Measurements from ENCODE around the gene PEAK3. TPM values are rescaled to one million over a fixed set of nuclear protein-coding genes. Genes with fewer than 3 reads are reported as not detected.

The PEAK3 gene, protein sequence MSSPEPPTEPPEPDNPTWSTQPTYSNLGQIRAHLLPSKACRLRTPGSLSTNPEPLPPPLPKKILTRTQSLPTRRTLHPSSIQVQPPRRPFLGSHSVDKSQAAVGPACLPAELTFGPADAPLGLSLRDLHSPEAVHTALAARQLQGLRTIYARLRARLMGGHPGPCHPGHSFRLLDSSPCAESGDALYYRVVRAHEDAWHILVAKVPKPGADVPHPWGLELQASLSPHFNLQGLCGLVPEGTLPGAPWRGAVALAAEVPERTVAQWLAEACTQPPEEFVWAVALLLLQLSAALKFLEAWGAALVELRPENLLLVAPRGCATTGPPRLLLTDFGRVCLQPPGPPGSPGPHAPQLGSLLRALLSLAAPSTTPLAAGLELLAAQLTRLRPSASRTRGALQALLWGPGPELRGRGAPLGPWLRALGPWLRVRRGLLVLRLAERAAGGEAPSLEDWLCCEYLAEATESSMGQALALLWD
- total RNA-seq = 0.47 TPM

GRCh38 chr19:2282062-2282861 is at the start of gene PEAK3:
Gene PEAK3, minus strand, starts transcription at chr19:2282175. Its CDS starts 1,244 bp downstream, at chr19:2280931.

GRCh38 chr19:2328401-2329148 is 46.6 kb upstream of the PEAK3 start, which contains the start of the genes LSM7 and SPPL2B:
Gene LSM7, minus strand, starts transcription at chr19:2328586. Its CDS starts 20 bp downstream, at chr19:2328566.
Gene SPPL2B, plus strand, starts transcription at chr19:2328684. Its CDS starts 26 bp downstream, at chr19:2328710.

GRCh38 chr19:2308114-2308556 is 26.2 kb upstream of the PEAK3 start, which contains the start of gene LINGO3:
Gene LINGO3, minus strand, starts transcription at chr19:2308154. Its CDS starts 16,378 bp downstream, at chr19:2291776.

DNA sequence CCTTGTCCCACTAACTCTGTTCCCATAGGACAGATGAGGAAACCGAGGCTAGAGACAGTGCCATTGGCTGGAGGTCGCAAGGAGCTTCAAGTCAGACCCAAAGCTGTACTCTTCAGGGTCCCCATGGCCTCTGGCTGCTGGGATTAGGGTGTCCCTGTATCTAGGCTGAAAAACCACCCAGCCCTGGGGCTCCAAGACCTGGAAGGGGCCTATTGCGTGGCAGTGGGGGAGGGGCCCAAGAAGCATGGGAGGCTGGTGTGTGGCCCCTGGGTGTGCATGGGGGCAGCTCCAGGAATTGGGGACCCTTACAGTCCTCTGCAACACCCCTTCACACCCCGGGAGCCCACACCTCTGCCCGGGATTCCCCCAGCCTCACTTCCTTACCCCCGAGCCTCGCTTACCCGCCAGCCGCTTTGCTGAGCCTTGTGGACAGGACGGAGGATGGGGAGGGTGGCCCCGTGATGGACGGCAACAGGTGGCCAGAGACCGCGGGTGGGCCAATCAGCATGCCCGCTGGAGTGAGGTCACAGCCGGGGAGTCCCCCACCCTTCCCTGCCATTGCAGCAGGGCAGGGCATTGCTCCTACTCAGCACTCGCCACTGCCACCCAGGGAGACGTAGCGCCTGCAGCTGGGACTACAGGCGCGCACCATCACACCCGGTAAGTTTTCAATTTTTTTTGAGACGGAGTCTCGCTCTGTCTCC is 25.8 kb downstream of the PEAK3 start, which contains the start of gene JSRP1:
JSRP1 (minus strand) TSS at position 436 of the 704 bp plus-strand sequence. CDS start 1,103 bp downstream, outside the sequence.

DNA sequence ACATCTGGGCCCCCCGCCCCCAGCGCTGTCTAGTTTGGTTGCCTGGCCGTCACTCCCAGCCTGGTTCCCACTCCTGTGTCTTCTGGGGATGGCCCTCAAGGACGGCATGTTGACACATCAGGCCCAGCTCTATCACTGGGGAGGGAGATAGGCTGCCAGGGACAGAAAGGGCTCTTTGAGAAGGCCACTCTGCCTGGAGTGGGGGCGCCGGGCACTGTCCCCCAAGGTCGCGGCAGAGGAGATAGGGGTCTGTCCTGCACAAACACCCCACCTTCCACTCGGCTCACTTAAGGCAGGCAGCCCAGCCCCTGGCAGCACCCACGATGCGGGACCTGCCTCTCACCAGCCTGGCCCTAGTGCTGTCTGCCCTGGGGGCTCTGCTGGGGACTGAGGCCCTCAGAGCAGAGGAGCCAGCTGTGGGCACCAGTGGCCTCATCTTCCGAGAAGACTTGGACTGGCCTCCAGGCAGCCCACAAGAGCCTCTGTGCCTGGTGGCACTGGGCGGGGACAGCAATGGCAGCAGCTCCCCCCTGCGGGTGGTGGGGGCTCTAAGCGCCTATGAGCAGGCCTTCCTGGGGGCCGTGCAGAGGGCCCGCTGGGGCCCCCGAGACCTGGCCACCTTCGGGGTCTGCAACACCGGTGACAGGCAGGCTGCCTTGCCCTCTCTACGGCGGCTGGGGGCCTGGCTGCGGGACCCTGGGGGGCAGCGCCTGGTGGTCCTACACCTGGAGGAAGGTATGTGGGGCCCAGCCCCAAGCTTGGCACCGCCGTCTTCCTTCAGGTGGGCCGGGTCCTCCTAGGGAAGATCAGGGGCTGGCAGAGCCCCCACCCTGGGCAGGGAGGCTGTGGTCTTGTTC is 32.7 kb downstream of the PEAK3 start, which contains the start of gene AMH:
AMH (plus strand) TSS at position 314 of the 857 bp plus-strand sequence; CDS start at position 324, 10 bp downstream.

DNA sequence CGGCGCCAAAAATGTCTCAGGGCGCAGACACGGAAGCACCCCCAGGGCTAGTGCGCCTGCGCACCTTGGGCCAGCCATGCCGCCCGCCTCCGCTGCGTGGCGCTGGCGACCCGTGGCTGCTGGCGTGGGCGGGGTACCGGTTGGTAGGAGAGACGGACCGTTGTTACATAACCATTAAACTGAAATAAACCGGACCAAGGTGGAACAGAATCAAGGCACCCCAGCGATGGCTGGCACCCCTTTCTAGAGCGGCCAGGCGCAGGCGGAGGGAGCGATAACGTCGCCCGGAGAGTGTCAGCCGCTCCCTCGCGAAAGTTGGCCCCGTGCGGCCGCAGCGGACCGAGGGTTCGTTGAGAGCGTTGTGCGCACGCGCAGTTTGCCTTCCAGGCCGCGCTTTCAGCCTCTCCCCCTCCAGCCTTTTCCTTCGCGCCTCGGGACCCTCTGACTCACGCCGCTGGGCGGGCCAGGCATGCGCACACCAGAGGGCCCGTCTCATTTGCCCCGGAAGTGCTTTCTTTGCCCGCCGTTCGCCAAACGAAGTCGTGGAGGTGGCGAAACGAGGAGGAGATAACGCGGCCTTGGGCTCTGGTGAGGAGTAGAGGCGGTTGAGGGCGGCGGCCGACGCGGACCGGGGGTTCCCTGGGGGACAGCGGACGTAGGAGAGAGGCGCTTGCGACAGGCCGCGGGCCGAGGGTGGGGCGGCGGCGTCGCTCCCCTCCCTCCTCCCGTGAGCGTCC is 45.5 kb downstream of the PEAK3 start, which contains the start of the genes PLEKHJ1 and SF3A2:
PLEKHJ1 (minus strand) TSS at position 16 of the 737 bp plus-strand sequence. CDS start 81 bp downstream, outside the sequence.
SF3A2 (plus strand) TSS at position 511 of the 737 bp plus-strand sequence. CDS start 6,595 bp downstream, outside the sequence.

Small RNA genes within 50 kb of the gene (small RNA-seq; reads per million reads assigned to genes)
- not detected for gene MIR1227 (ENCODE audit: low replicate concordance)

Other genes starting within 250 kb of the PEAK3 start
- 95.7 TPM for gene MKNK2, start 230.9 kb downstream of the PEAK3 start, total RNA-seq
- gene MOB3A, start 185.8 kb downstream of the PEAK3 start, total RNA-seq = 30.0 TPM
- gene IZUMO4, start 185.3 kb downstream of the PEAK3 start, total RNA-seq = 8.6 TPM
- 88.5 TPM for gene AP3D1, start 130.6 kb downstream of the PEAK3 start, total RNA-seq
- gene DOT1L, start 118.2 kb downstream of the PEAK3 start, total RNA-seq = 22.6 TPM
- 85.9 TPM for gene PLEKHJ1, start 45.8 kb downstream of the PEAK3 start, total RNA-seq
- gene SF3A2, start 45.4 kb downstream of the PEAK3 start, total RNA-seq = 89.5 TPM
- 1.3 TPM for gene AMH, start 32.9 kb downstream of the PEAK3 start, total RNA-seq
- gene JSRP1, start 25.8 kb downstream of the PEAK3 start, total RNA-seq = 12.8 TPM
- gene LINGO3, start 26.0 kb upstream of the PEAK3 start, total RNA-seq = not detected
- 132 TPM for gene LSM7, start 46.4 kb upstream of the PEAK3 start, total RNA-seq
- gene SPPL2B, start 46.5 kb upstream of the PEAK3 start, total RNA-seq = 59.1 TPM
- gene TMPRSS9, start 78.1 kb upstream of the PEAK3 start, total RNA-seq = 0.23 TPM
- 42.6 TPM for gene TIMM13, start 145.4 kb upstream of the PEAK3 start, total RNA-seq
- gene LMNB2, start 174.8 kb upstream of the PEAK3 start, total RNA-seq = 48.4 TPM
- gene GADD45B, start 194.0 kb upstream of the PEAK3 start, total RNA-seq = 73.0 TPM